ENCODE measurements around the gene RAB3IP.
A peak's percentile ranks its signal among the peaks of the same experiment; 100 is the strongest.
"Not testable (repeated sequence)": the region's sequence is repeated elsewhere in the genome, so short reads cannot be mapped to it uniquely, and the experiment has no call there.

The RAB3IP gene

DNA sequence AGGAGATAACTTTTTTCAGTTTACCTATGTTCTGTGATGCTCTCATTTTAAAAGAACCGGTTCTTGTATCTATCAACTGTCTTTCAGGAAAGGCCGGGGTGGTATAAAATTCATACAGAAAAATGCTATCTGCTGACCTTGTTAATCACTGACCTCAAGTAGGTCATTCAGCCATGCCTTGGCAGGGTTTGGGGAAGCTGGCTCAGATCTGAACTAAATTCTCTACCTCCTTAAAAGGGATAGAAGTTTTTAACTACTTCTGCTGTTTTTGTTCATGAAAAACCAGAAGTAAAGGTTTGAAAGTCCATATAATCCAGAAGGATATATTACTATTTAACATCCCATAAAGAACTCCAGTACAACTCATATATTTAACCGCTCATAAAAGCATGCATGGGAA, 96.4 kb downstream of the RAB3IP start:
- no peak for DNase-seq

- no peak for DNase-seq
Observed at GRCh38 chr12:69836015-69836414, 97.4 kb downstream of the RAB3IP start.

DNA sequence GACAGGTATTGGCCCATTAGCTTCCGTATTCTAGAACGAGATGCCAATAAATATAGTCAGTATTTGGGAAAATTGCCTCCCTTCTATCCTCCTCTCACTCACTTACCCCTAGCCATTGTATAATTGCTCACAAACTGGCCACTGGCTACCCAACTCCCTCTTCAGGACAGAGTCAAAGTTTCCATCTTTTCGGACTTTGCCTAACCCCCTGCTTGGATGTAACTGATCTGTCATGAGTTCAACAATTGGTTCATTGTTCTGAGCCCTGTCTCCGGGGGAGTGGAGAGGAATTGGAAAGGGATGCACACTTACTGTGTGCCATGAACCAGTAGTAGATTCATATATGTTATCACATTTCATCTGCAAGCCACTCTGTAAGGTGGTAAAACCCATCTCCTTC, 98.5 kb downstream of the RAB3IP start:
- DNase-seq: peak in 9 of 51 donors; percentile 0 to 22 (median 7)

DNA sequence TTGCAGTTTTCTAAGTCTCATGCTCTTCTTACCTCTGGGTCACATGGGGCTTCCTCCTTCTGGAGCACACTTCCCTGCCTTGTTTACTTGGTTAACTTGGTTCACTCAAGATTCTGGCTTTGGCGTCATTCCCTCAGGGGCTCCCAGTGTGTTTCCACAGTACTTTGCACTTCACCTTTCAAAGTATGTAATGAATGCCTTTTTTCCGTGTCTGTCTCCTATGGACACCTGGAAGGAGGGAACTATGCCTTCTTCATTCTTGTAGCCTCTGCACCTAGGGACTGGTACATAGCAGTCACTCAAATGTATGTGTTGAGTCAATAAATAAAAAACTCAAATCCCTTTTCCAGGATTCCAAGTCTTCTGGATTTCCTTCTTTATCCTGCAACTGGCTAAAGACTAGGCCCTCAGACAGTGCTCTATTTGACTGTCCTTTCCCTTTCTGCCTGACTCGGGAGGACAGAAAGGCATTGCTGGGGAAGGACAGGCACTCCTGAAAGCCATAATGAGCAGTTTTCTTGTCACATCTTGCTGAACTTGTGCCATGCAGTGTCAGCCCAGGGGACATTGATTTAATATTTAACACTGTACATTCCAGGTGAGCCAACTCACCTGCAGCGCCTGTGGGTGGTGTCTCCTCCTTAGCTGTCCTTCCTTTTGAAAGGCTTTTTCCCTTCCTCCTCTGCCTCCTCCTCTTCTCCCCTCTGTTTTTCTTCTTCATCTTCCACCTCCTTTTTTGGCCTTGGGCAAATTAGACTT, 99.2 kb downstream of the RAB3IP start:
- no peak for DNase-seq

- no peak for DNase-seq
Observed at GRCh38 chr12:69840727-69841126, 102.1 kb downstream of the RAB3IP start.

- no peak for DNase-seq
Observed at GRCh38 chr12:69843608-69844007, 104.9 kb downstream of the RAB3IP start.

DNA sequence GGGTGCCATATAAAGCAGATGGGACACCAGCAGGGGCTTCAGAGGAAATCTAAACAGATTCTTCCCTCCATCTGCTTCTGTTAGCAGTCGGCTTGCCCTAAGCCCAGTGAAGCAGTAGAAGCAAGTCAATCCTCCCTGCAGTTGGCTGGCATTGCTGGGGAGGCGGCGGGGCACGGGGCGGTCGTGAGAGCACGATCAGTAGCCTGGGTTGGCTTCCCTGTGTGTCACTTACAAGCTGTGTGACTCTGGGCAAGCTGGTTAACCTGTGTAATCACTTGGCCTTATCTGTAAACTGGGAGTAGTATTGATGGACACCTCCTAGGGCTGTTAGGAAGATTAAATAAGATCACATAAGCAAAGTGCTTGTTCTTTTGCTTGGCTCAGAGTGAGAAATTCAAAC, 105.8 kb downstream of the RAB3IP start:
- DNase-seq: no peak

DNA sequence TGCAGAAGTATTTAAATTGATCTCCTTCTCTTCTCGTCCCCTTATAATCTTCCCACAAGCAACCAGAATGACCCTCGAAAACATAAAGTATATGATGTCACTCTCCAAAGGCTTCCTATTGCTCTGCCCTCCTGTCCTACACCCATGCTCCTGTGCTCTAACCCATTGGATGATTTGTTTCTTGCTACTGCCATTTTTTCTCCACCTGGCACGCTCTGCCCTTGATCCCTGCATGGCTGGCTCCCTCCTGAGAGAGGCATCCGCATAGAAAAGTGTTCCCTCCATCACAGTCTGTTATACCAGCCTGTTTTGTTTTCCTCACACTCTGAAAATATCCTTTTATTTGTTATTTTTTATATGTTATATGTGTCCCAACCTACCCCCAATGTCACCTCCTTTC, 106.2 kb downstream of the RAB3IP start:
- DNase-seq: no peak

- DNase-seq: peak in 7 of 51 donors; percentile 1 to 42 (median 16)
Observed at GRCh38 chr12:69846976-69847375, 108.3 kb downstream of the RAB3IP start.

GRCh38 chr12:69851976-69852375, 113.3 kb downstream of the RAB3IP start:
- no peak for DNase-seq

DNA sequence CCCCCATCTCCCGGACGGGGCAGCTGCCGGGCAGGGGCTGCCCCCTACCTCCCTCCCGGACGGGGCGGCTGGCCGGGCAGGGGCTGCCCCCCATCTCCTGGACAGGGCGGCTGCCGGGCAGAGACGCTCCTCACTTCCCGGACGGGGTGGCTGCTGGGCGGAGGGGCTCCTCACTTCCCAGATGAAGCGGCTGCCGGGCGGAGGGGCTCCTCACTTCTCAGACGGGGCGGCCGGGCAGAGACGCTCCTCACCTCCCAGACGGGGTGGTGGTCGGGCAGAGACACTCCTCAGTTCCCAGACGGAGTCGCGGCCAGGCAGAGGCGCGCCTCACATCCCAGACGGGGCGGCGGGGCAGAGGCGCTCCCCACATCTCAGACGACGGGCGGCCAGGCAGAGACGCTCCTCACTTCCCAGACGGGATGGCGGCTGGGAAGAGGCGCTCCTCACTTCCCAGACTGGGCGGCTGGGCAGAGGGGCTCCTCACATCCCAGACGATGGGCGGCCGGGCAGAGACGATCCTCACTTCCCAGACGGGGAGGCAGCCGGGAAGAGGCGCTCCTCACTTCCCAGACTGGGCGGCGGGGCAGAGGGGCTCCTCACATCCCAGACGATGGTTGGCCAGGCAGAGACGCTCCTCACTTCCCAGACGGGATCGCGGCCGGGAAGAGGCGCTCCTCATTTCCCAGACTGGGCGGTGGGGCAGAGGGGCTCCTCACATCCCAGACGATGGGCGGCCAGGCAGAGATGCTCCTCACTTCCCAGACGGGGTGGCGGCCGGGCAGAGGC, 114.7 kb downstream of the RAB3IP start:
- not testable (repeated sequence) for DNase-seq

DNA sequence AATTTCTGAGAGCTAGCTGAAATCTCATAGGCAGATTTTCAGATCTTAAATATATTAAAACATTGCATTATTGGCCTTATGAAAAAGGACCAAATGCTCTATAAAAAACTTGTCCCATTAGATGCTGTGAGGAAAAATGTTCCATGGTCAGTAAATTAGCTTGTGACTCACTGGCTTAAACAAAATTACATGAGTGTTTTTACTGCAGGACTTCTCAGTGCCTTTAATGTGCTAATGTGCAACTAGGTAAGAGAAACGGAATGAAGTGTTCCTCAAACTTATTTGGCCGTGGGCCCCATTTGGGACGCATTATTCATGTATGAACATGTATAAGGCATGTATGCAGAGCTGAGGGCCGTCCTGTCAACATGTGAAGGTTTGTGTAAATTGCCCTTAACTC, 128.0 kb downstream of the RAB3IP start:
- DNase-seq: no peak

- no peak for DNase-seq
Observed at GRCh38 chr12:69868695-69869094, 130.0 kb downstream of the RAB3IP start.

GRCh38 chr12:69872804-69873203, 134.1 kb downstream of the RAB3IP start:
- no peak for DNase-seq

Measured in hypothalamus (tissue), 51 donors.